ENCODE measurements around the gene CBFB. TPM values are rescaled to one million over a fixed set of nuclear protein-coding genes. Genes with fewer than 3 reads are reported as not detected.

The CBFB gene
- total RNA-seq, 1 donor from 2014 or later: 46.9 TPM

- Histone ChIP-seq H3K36me3 (peaks cover 99% of the 10 kb centered on the region), H3K4me1 (no peaks in the 10 kb centered on the region)
- TF ChIP-seq CTCF (IDR thresholded peaks at IDR 0.05): no peak
These were observed 108.7 kb downstream of the CBFB start for GRCh38 chr16:67137605-67138004.

GRCh38 chr16:67141391-67141790, 112.4 kb downstream of the CBFB start:
- H3K4me3 ChIP-seq: no peak overlapping the region
- intact Hi-C loops (cut with DNase I): no loop called here
- ATAC-seq (no peak), DNase-seq (no peak)
- TF ChIP-seq CTCF (IDR thresholded peaks at IDR 0.05): no peak
- no peaks in the 10 kb centered on the region for H3K9me3 ChIP-seq
- H3K27ac ChIP-seq: no peak overlapping the region
- H3K36me3 ChIP-seq: peaks cover 99% of the 10 kb centered on the region
- H3K4me1 ChIP-seq: no peaks in the 10 kb centered on the region
- H3K27me3 ChIP-seq (ENCODE audit: low read depth): no peaks in the 10 kb centered on the region

More at GRCh38 chr16:67137605-67138004, 108.7 kb downstream of the CBFB start:
- intact Hi-C loops (cut with DNase I): no loop called here
- Histone ChIP-seq H3K4me3 (no peak overlapping the region), H3K27ac (no peak overlapping the region), H3K27me3 (ENCODE audit: low read depth) (no peaks in the 10 kb centered on the region), H3K9me3 (no peaks in the 10 kb centered on the region)
- DNase-seq (no peak), ATAC-seq (no peak)

- Histone ChIP-seq H3K4me3 (no peak overlapping the region), H3K36me3 (peaks cover 99% of the 10 kb centered on the region), H3K4me1 (no peaks in the 10 kb centered on the region), H3K27ac (no peak overlapping the region), H3K9me3 (no peaks in the 10 kb centered on the region), H3K27me3 (ENCODE audit: low read depth) (no peaks in the 10 kb centered on the region)
- intact Hi-C loops (cut with DNase I): no loop called here
- TF ChIP-seq CTCF (IDR thresholded peaks at IDR 0.05): no peak
- DNase-seq (no peak), ATAC-seq (no peak)
These were observed 113.4 kb downstream of the CBFB start for GRCh38 chr16:67142342-67142741.

GRCh38 chr16:67144943-67145342, 116.0 kb downstream of the CBFB start:
- H3K27ac ChIP-seq: no peak overlapping the region
- H3K36me3 ChIP-seq: peaks cover 93% of the 10 kb centered on the region
- ATAC-seq: no peak
- intact Hi-C loops (cut with DNase I): no loop called here
- TF ChIP-seq CTCF (IDR thresholded peaks at IDR 0.05): no peak
- peaks cover 6% of the 10 kb centered on the region for H3K4me1 ChIP-seq
- H3K27me3 ChIP-seq (ENCODE audit: low read depth): peaks cover 2% of the 10 kb centered on the region
- no peak overlapping the region for H3K4me3 ChIP-seq
- H3K9me3 ChIP-seq: no peaks in the 10 kb centered on the region
- DNase-seq: no peak

GRCh38 chr16:67145746-67146145, 116.8 kb downstream of the CBFB start:
- intact Hi-C loops (cut with DNase I): no loop called here
- DNase-seq (no peak), ATAC-seq (no peak)
- no peak for TF ChIP-seq CTCF (IDR thresholded peaks at IDR 0.05)
- peaks cover 10% of the 10 kb centered on the region for H3K27me3 ChIP-seq (ENCODE audit: low read depth)
- no peaks in the 10 kb centered on the region for H3K9me3 ChIP-seq
- no peak overlapping the region for H3K27ac ChIP-seq
- H3K4me3 ChIP-seq: no peak overlapping the region
- H3K36me3 ChIP-seq: peaks cover 85% of the 10 kb centered on the region
- peaks cover 14% of the 10 kb centered on the region for H3K4me1 ChIP-seq
